H54 (cell line): ENCODE data around the gene PSTPIP1.

ENCODE experiments used
- DNase-seq: peaks from one replicate; pipeline ENCODE4 v3.0.0; 2011; ENCODE audit warnings: low spot score, mixed read lengths; ENCODE audit not compliant: insufficient read length
- FAIRE-seq: peaks from 3 replicates; lab custom pipeline; 2011; peaks lifted over from hg19 to GRCh38; lab: Jason Lieb, UNC
- POLR2A ChIP-seq: IDR thresholded peaks from 2 replicates; pipeline ENCODE4 v1.6.1; 2011; ENCODE audit warnings: low read depth, mild to moderate bottlenecking, low read length

Gene PSTPIP1

DNA sequence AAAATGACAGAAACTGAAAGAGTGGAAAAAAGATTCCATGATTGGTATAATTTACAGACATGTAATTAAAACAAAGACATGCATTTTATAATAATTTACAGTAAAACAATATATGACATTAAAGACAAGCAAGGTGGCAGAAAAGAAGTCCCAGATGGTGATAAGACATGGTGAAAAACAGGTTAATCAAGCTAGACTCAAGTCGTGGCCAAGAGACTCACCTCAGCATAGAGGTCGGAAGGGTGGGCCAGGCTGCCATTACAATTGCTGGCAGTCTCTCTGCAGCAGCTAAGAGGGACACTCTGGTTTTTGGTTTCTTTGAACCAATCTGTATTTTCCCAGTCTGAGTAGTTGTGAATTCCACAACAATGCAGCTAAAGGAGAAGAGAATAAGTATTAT lies 57.6 kb downstream of the PSTPIP1 start:
- DNase-seq (no peak), FAIRE-seq (no peak)
- no peak for TF ChIP-seq POLR2A

DNA sequence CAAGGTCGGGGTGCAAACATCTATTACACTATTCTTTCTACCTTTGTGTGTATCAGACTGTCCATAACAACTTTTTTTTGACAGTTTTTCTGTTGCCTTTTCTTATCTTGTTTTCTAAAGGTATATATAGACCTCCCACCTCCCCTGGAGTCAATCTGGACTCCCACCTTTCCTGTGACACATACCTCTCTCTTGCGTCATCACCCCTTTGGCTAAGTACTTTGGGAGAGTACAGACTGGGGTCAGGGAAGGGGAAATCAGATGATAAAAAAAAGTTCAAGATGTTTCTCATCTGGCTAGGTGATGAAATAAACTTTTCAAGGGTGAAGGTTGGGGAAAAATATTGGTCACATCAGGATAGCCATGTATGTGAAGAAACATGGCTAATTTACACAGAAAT lies 58.8 kb downstream of the PSTPIP1 start:
- FAIRE-seq (no peak), DNase-seq (no peak)
- no peak for TF ChIP-seq POLR2A

DNA sequence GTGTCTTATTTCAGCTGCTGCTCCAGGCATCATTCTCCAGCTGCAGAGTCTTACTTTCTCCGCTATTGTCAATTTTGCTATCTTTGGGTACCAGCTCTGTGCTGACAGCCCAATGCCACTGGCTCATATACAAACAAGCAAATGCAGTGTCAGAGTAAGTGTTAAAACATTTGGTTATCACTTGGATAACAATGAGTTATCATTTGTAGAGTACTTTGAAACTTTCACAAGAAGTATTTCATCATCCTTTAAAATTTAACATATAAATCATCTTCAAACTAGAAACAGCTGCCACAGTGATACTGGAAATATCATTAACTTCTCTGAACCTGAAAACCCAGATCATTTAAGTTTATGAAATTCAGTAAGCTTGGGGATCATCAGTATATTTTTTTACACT lies 62.1 kb downstream of the PSTPIP1 start:
- FAIRE-seq = no peak
- TF ChIP-seq POLR2A = no peak
- DNase-seq = no peak

- TF ChIP-seq POLR2A = no peak
Measured at GRCh38 chr15:77057685-77058084, 62.8 kb downstream of the PSTPIP1 start.

DNA sequence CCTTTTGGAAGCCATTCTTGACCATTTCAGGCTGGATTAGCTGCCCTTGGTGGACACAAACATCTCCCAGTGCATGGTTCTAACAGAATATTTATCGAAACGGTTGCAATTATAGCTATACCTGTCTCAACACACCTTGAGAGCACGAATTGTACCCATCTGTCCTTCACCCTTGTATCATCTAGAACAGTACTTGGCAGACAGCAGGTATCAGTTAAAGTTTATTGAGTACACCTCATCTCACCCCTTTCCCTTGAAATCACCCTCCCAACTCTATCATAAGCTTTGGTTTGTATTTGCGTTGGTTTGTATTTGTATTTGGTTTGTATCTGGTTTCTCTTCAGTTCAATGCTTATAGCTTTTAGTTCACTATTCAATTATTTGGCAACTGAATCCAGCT lies 63.5 kb downstream of the PSTPIP1 start:
- DNase-seq (no peak), FAIRE-seq (no peak)
- TF ChIP-seq POLR2A = no peak

More at GRCh38 chr15:77057685-77058084, 62.8 kb downstream of the PSTPIP1 start:
- no peak for DNase-seq
- FAIRE-seq = no peak

DNA sequence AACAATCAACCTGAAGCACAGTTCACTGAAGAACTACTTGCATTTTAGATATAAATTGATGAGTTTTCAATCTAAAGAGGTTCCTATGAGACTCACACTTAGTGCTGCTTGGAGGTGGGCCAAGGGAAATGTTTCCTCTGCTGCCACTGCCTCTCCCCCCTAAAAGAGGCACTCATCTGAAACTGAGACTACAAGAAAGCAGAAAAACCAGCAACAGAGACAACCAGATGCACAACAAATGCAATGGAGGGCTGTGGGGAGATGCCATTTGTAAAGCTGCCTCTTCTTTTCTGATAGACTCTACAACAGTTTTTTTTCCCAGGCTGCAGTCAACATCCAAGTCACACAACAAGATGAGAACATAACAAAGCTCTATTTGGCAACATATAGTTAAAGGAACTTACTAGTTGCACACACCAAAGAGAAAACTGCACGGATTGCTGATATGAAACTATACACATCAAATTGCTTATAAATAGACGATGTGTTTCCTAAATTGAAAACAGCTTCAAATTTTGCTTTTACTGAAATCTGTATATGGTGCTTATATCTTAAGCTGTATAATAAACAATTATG lies 64.9 kb downstream of the PSTPIP1 start:
- TF ChIP-seq POLR2A = no peak
- no peak for DNase-seq
- FAIRE-seq = no peak

GRCh38 chr15:77060546-77060945 lies 65.6 kb downstream of the PSTPIP1 start:
- TF ChIP-seq POLR2A = no peak
- FAIRE-seq (peak; percentile 43), DNase-seq (no peak)

DNA sequence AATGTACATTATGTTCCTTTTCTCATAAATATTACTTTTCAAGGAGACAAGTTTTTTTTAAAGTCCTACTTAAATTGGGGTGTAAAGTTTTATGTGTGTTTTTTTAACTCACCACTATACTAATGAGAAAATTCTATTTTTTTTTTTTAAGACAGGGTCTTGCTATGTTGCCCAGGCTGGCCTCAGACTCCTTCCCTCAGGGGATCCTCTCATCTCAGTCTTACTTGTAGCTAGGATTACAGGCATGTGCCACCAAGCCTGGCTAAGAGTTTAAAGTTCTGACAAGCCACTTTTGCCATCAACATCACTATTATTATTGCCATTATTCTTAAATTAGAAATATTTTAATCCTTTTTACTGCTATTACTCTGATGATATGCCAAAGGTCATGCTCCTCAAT lies 68.3 kb downstream of the PSTPIP1 start:
- DNase-seq = no peak
- no peak for FAIRE-seq
- no peak for TF ChIP-seq POLR2A

DNA sequence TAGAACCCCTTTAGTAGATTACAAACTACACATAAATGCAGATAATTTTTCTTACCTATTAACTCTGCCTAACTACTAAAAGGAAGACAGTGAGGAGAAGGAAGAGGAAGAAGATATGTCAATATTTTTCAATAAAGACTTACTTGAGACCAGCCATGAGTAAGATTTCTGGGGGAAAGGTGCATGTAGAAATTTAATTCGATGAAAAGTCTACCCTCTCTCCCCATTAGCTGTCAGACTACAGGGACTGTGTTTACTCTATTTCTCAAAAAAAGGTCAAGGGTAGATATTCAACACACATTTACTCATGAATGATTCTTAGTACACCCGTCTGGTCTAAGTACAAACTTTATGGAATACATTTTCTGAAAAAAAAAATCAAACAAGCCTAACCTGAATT lies 69.1 kb downstream of the PSTPIP1 start:
- FAIRE-seq = no peak
- DNase-seq = no peak
- no peak for TF ChIP-seq POLR2A

- peak; percentile 96 for FAIRE-seq
Measured at GRCh38 chr15:77064539-77065308, 69.8 kb downstream of the PSTPIP1 start.

GRCh38 chr15:77066971-77067690 lies 72.2 kb downstream of the PSTPIP1 start:
- DNase-seq (no peak), FAIRE-seq (no peak)
- no peak for TF ChIP-seq POLR2A

More at GRCh38 chr15:77064539-77065308, 69.8 kb downstream of the PSTPIP1 start:
- TF ChIP-seq POLR2A = no peak
- no peak for DNase-seq

- FAIRE-seq (no peak), DNase-seq (no peak)
- no peak for TF ChIP-seq POLR2A
Measured at GRCh38 chr15:77067691-77068367, 72.9 kb downstream of the PSTPIP1 start.

DNA sequence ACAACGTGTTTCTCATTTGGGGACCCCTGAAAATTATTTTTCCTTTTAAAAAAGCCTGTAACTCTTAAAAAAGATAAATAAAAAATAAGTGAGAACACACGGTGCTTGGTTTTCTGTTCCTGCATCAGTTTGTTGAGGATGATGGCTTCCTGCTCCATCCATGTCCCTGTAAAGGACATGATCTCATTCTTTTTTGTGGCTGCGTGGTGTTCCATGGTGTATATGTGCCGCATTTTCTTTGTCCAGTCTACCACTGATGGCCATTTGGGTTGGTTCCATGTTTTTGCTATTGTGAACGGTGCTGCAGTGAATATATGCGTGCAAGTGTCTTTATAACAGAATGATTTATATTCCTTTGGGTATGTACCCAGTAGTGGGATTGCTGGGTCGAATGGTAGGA lies 73.7 kb downstream of the PSTPIP1 start:
- DNase-seq = no peak
- no peak for FAIRE-seq
- TF ChIP-seq POLR2A = no peak
